CD4-positive, alpha-beta T cell (primary cell): ENCODE measurements around the gene SPDEF. TPM values are rescaled to one million over a fixed set of nuclear protein-coding genes. Genes with fewer than 3 reads are reported as not detected.

Source experiments
- ATAC-seq: fragments of 200-7000 bp; cut with Tn5 transposase; one replicate; pipeline ENCODE4 v1.10.0; 2022; ENCODE audit warnings: mild to moderate bottlenecking; ENCODE audit not compliant: poor library complexity
- CTCF ChIA-PET: fragments of 350-600 bp; sonication (Branson Sonifier 250); formaldehyde crosslinking; loops from one replicate; lab custom pipeline; 2021; ENCODE audit warnings: antibody characterized with exemption, inconsistent platforms; lab: Charles Lee
- POLR2A ChIA-PET: fragments of 350-600 bp; sonication (Branson Sonifier 250); formaldehyde crosslinking; loops from one replicate; lab custom pipeline; 2021; ENCODE audit warnings: antibody characterized with exemption, inconsistent platforms; lab: Charles Lee
- DNase-seq, 14 experiments: peaks; one replicate each; pipeline ENCODE4 v3.0.0-alpha.2; 2013 to 2020; ENCODE audit warnings: mixed read lengths in 2 of 14
- H3K27ac ChIP-seq, 2 donors: one replicate each; pipeline versions ENCODE4 v1.5.1 to v1.7.0; 2013; ENCODE audit warnings: low read length in 2 of 2, low read depth in 1 of 2, mild to moderate bottlenecking in 1 of 2
- H3K27me3 ChIP-seq, 2 experiments: 1 replicate in 1 of 2; 2 replicates in 1 of 2; pipeline versions ENCODE4 v1.6.1 to v1.7.0; 2013; ENCODE audit warnings: low read length in 2 of 2, control low read depth in 1 of 2, mild to moderate bottlenecking in 1 of 2, moderate library complexity in 1 of 2; ENCODE audit not compliant: insufficient read depth in 2 of 2, control insufficient read depth in 1 of 2
- H3K36me3 ChIP-seq: one replicate; pipeline ENCODE4 v1.6.1; 2013; ENCODE audit warnings: low read length, control low read depth; ENCODE audit not compliant: insufficient read depth
- H3K4me1 ChIP-seq: one replicate; pipeline ENCODE4 v1.6.1; 2013; ENCODE audit warnings: low read length, control low read depth; ENCODE audit not compliant: insufficient read depth
- H3K4me3 ChIP-seq: one replicate; pipeline ENCODE4 v1.5.1; 2013; ENCODE audit warnings: mild to moderate bottlenecking, low read length, moderate library complexity
- H3K9me3 ChIP-seq, 2 experiments: 1 replicate in 1 of 2; 2 replicates in 1 of 2; pipeline versions ENCODE4 v1.6.1 to v1.7.0; 2013; ENCODE audit warnings: low read length in 2 of 2, mild to moderate bottlenecking in 2 of 2, control low read depth in 1 of 2, moderate library complexity in 1 of 2; ENCODE audit not compliant: control insufficient read depth in 1 of 2, insufficient read depth in 1 of 2
- H3K27ac Mint-ChIP-seq: one replicate; pipeline ENCODE4 v1.8.0; 2020; ENCODE audit warnings: mixed read lengths
- H3K27me3 Mint-ChIP-seq: one replicate; pipeline ENCODE4 v1.8.0; 2021; ENCODE audit warnings: mixed read lengths
- H3K36me3 Mint-ChIP-seq: one replicate; pipeline ENCODE4 v1.8.0; 2021; ENCODE audit warnings: low read depth, mixed read lengths
- H3K4me1 Mint-ChIP-seq: one replicate; pipeline ENCODE4 v1.8.0; 2021; ENCODE audit warnings: low read depth, mixed read lengths
- H3K4me3 Mint-ChIP-seq: one replicate; pipeline ENCODE4 v1.8.0; 2020; ENCODE audit warnings: mild to moderate bottlenecking, mixed read lengths
- H3K9me3 Mint-ChIP-seq: one replicate; pipeline ENCODE4 v1.8.0; 2020; ENCODE audit warnings: mixed read lengths
- intact Hi-C, 2 experiments: fragments of 100-400 bp; cut with DNase I in 1 of 2; cut with micrococcal nuclease in 1 of 2; formaldehyde crosslinking; loops; one replicate each; pipeline versions ENCODE4 v1.15.1 to v1.9.0; 2023 to 2025; cut with DNase I, micrococcal nuclease
- total RNA-seq, 174 experiments: library from RNA in 2 of 174; stranded (reverse) in 2 of 174; gene quantifications; one replicate each; pipeline ENCODE4 v1.2.3 and lab custom pipeline; 2021 to 2026
- TF ChIP-seq, protein P1 (sequence below): fragments of 200-600 bp; IDR thresholded peaks from one replicate; pipeline ENCODE4 v1.8.0; 2022; ENCODE audit warnings: antibody characterized with exemption, mild to moderate bottlenecking

Gene SPDEF
- total RNA-seq, 2 experiments from 2014 or later = 0.17 to 0.36 TPM

DNA sequence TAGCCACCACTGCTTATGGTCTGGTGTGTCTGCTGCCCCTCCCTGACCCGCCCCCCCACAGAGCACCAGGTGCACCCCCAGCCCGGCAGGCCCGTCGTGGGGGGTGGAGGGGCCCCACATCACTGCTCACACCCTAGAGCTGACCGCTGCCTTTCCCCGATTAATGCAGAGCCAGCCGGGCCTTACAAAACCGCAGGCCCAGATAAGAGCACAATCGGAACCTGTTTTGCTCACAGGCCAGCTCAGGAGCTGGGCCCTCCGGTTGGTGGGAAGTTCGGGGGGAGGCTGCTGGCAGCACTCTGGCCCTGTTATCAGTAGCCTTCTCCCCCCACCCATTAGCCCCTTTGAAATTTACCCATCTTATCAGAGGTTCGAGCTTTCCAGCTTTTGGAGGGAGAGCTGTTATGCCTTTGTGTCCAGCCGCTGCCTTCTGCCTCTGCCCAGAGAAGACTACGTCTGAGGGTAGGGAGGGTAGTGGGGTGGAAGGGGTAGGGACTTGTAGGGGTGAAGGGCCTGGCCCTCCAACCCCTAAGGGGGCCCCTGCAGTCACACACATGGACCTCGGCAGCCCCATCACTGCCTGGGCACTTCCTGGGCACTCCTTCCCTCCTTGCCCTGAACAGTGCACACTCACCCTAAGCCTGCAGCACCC is 6.9 kb upstream of the SPDEF start:
- intact Hi-C loops = no loop called here
- H3K4me1 ChIP-seq = no peaks in the 10 kb centered on the region
- no peaks in the 10 kb centered on the region for H3K27me3 ChIP-seq
- Mint-ChIP-seq H3K4me3 (no peak overlapping the region), H3K4me1 (no peaks in the 10 kb centered on the region), H3K27ac (no peak overlapping the region), H3K27me3 (no peaks in the 10 kb centered on the region), H3K9me3 (no peaks in the 10 kb centered on the region), H3K36me3 (no peaks in the 10 kb centered on the region)
- no peak overlapping the region for H3K4me3 ChIP-seq
- ChIA-PET POLR2A (no interaction called here), CTCF (no interaction called here)
- no peak overlapping the region for H3K27ac ChIP-seq
- peaks cover 0 to 5% of the 10 kb centered on the region in 2 experiments for H3K9me3 ChIP-seq
- no peaks in the 10 kb centered on the region for H3K36me3 ChIP-seq
- ATAC-seq = no peak
- TF ChIP-seq, protein P1, sequence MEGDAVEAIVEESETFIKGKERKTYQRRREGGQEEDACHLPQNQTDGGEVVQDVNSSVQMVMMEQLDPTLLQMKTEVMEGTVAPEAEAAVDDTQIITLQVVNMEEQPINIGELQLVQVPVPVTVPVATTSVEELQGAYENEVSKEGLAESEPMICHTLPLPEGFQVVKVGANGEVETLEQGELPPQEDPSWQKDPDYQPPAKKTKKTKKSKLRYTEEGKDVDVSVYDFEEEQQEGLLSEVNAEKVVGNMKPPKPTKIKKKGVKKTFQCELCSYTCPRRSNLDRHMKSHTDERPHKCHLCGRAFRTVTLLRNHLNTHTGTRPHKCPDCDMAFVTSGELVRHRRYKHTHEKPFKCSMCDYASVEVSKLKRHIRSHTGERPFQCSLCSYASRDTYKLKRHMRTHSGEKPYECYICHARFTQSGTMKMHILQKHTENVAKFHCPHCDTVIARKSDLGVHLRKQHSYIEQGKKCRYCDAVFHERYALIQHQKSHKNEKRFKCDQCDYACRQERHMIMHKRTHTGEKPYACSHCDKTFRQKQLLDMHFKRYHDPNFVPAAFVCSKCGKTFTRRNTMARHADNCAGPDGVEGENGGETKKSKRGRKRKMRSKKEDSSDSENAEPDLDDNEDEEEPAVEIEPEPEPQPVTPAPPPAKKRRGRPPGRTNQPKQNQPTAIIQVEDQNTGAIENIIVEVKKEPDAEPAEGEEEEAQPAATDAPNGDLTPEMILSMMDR = no peak
- DNase-seq = no peak

DNA sequence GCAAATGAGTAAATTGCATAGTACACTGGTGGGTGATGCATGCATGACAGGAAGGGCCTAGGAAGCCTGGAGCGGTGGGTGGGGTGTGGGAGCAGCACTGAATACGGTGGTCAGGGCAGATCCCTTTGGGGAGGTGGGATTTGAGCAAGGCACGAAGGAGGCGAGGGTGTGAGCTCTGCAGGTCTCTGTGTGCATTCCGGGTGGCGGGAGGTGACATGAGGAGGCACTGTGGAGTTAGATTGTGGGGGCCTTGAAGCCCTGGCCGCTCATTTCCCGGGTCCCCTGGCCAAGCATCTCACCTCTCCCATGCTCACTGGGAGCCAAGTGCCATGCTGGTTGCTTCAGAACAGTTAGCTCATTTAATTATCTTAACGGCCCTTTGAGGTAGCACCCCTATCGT is 6.2 kb upstream of the SPDEF start:
- Histone ChIP-seq H3K36me3 (no peaks in the 10 kb centered on the region), H3K27ac (no peak overlapping the region), H3K4me1 (no peaks in the 10 kb centered on the region), H3K4me3 (no peak overlapping the region), H3K9me3 (peaks cover 0 to 5% of the 10 kb centered on the region in 2 experiments), H3K27me3 (no peaks in the 10 kb centered on the region)
- TF ChIP-seq, protein P1 = no peak
- Mint-ChIP-seq H3K27ac (no peak overlapping the region), H3K4me1 (no peaks in the 10 kb centered on the region), H3K36me3 (no peaks in the 10 kb centered on the region), H3K27me3 (no peaks in the 10 kb centered on the region), H3K4me3 (no peak overlapping the region), H3K9me3 (no peaks in the 10 kb centered on the region)
- intact Hi-C loops = no loop called here
- no peak for ATAC-seq
- ChIA-PET POLR2A (no interaction called here), CTCF (no interaction called here)
- no peak for DNase-seq

DNA sequence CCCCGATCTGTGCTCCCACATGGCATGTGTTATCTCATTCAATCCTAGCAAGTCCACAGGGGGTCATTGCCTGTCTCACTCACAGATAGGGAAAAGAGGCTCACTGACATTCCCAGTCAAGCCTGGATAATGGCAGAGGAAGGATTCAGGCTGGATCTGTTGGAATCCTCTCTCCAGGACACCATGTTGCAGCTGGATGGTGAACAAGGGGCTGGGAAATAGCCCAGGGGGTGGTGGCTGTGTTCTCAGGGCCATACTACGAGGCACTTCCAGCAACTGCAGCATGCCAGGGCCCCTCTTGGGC is 5.0 kb upstream of the SPDEF start:
- H3K9me3 ChIP-seq = peaks cover 0 to 5% of the 10 kb centered on the region in 2 experiments
- Mint-ChIP-seq H3K27ac (no peak overlapping the region), H3K9me3 (no peaks in the 10 kb centered on the region), H3K4me1 (no peaks in the 10 kb centered on the region), H3K27me3 (no peaks in the 10 kb centered on the region), H3K36me3 (no peaks in the 10 kb centered on the region), H3K4me3 (no peak overlapping the region)
- DNase-seq (no peak), ATAC-seq (no peak)
- TF ChIP-seq, protein P1 = no peak
- intact Hi-C loops = no loop called here
- ChIA-PET CTCF (interaction anchor here (1.1 kb wide), 1 partner anchor 19 kb away, joined by 3 read pairs; no protein-coding TSS in a partner anchor), POLR2A (no interaction called here)
- no peaks in the 10 kb centered on the region for H3K36me3 ChIP-seq
- H3K4me3 ChIP-seq = no peak overlapping the region
- H3K27ac ChIP-seq = no peak overlapping the region
- no peaks in the 10 kb centered on the region for H3K4me1 ChIP-seq
- no peaks in the 10 kb centered on the region for H3K27me3 ChIP-seq
